Thoracic aorta (tissue), 2 donors: ENCODE results near the gene MAFB. TPM values are rescaled to one million over a fixed set of nuclear protein-coding genes. Genes with fewer than 3 reads are reported as not detected.

Source experiments
- ATAC-seq: fragments of 150-250 bp; one replicate; pipeline ENCODE4 v1.8.0; 2017; ENCODE audit warnings: low read depth; ENCODE audit not compliant: insufficient number of reproducible peaks, low FRiP score
- DNase-seq: peaks from one replicate; pipeline ENCODE4 v3.0.0-alpha.2; 2020; ENCODE audit warnings: low spot score
- H3K27ac ChIP-seq, 2 donors: fragments of 200-600 bp; sonication (generic); 1 replicate in 1 of 2; 2 replicates in 1 of 2; pipeline ENCODE4 v1.5.1; 2016; ENCODE audit warnings: mild to moderate bottlenecking in 2 of 2, moderate library complexity in 2 of 2
- H3K27me3 ChIP-seq: fragments of 200-600 bp; sonication (generic); replicated peaks from 2 replicates; pipeline ENCODE4 v1.6.0; 2016; ENCODE audit warnings: mild to moderate bottlenecking; ENCODE audit not compliant: insufficient read depth
- H3K36me3 ChIP-seq: fragments of 200-600 bp; sonication (generic); one replicate; pipeline ENCODE4 v1.5.1; 2016
- H3K4me1 ChIP-seq, 2 donors: fragments of 200-600 bp; sonication (generic); 1 replicate in 1 of 2; 2 replicates in 1 of 2; pipeline versions ENCODE4 v1.5.1 to v1.6.0; 2016; ENCODE audit warnings: low read depth in 2 of 2, mild to moderate bottlenecking in 1 of 2; ENCODE audit not compliant: control insufficient read depth in 1 of 2
- H3K4me3 ChIP-seq: fragments of 200-600 bp; sonication (generic); 2 replicates; pipeline ENCODE4 v1.5.1; 2016; ENCODE audit warnings: mild to moderate bottlenecking
- H3K9me3 ChIP-seq: fragments of 200-600 bp; sonication (generic); 2 replicates; pipeline ENCODE4 v1.5.1; 2016
- CTCF ChIP-seq: fragments of 200-600 bp; sonication (generic); IDR thresholded peaks from one replicate; pipeline ENCODE4 v1.5.1; 2019; ENCODE audit warnings: antibody characterized with exemption
- total RNA-seq, 2 donors: library from RNA; depleted of rRNA; stranded (reverse); fragments of >200 nt; gene quantifications; one replicate each; pipeline versions ENCODE4 v1.1.0 to v1.2.3, GENCODE V29; 2016

Gene MAFB
- total RNA-seq, 2 donors from 2014 or later, result 75.0 to 82.9 TPM

- Histone ChIP-seq H3K27ac (no peak overlapping the region), H3K36me3 (no peaks in the 10 kb centered on the region), H3K4me3 (no peak overlapping the region), H3K4me1 (no peaks in the 10 kb centered on the region), H3K9me3 (peaks cover 3% of the 10 kb centered on the region), H3K27me3 (no peaks in the 10 kb centered on the region)
- no peak for TF ChIP-seq CTCF
- DNase-seq, result no peak
- ATAC-seq, result no peak
These were observed 35.5 kb upstream of the MAFB start for GRCh38 chr20:40724566-40724965.

DNA sequence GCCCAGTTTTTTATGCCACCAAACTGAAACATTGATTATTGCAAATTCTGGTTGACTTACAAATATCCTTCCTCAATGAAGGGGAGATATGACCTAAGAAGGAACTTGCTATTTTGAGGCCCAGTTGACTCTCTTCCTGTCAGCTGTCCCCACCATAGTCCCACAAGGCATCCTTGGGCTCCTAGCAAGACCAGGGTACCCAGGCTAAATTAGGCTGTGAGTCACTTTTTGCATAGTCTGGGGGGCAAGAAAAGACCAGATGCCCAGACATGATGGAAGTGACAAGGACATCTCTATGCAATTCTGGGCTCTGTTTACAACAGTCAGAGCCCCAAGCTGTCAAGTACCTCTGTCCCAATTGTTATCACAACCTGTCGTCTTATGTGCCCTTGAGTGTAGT, 31.8 kb upstream of the MAFB start:
- no peak overlapping the region for H3K4me3 ChIP-seq
- DNase-seq (no peak), ATAC-seq (no peak)
- no peaks in the 10 kb centered on the region for H3K36me3 ChIP-seq
- H3K9me3 ChIP-seq, result no peaks in the 10 kb centered on the region
- no peak for TF ChIP-seq CTCF
- H3K4me1 ChIP-seq, result no peaks in the 10 kb centered on the region
- no peak overlapping the region for H3K27ac ChIP-seq
- no peaks in the 10 kb centered on the region for H3K27me3 ChIP-seq

GRCh38 chr20:40720099-40720498, 31.1 kb upstream of the MAFB start:
- no peak for TF ChIP-seq CTCF
- no peak for ATAC-seq
- Histone ChIP-seq H3K9me3 (no peaks in the 10 kb centered on the region), H3K27me3 (no peaks in the 10 kb centered on the region), H3K27ac (no peak overlapping the region), H3K4me1 (no peaks in the 10 kb centered on the region), H3K36me3 (no peaks in the 10 kb centered on the region), H3K4me3 (no peak overlapping the region)
- no peak for DNase-seq

DNA sequence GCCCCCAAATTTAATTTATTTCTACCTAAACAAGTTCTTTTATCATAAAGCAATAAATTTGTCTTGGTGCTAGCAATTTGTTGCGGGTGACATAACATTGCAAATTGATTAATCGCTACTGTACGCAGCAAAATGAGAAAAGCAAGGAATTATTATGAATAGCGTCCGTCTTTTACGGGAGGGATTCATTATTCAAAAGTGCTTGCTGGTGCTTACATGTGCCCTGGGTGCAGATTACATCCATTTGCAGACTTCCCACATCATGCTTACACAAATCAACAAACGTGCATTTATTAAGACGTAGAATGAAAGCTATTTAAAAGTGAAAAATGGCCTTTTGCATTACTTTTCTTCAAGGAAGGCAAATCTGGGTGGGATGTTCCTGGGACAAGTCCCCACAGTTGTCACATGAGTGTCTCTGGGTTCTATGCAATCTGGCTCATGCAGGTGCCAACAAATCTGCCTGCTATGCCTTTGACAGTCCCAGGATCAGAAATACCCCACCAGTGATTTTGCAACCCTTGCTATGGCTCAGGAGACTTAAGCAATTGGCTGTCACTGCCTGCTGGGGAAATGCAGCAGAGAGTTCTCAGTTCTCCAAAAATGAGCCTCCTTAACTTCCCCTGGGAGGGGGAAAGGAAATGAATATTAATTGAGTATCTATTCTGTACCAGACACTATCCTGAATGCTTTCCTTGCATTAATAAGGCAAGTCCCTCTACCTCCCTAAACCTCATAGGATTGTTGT, 30.1 kb upstream of the MAFB start:
- DNase-seq, result no peak
- no peak overlapping the region for H3K4me3 ChIP-seq
- no peak for ATAC-seq
- H3K27me3 ChIP-seq, result no peaks in the 10 kb centered on the region
- H3K36me3 ChIP-seq, result no peaks in the 10 kb centered on the region
- TF ChIP-seq CTCF, result no peak
- H3K9me3 ChIP-seq, result no peaks in the 10 kb centered on the region
- no peak overlapping the region for H3K27ac ChIP-seq
- H3K4me1 ChIP-seq, result no peaks in the 10 kb centered on the region

- TF ChIP-seq CTCF, result no peak
- Histone ChIP-seq H3K4me1 (no peaks in the 10 kb centered on the region), H3K4me3 (no peak overlapping the region), H3K9me3 (no peaks in the 10 kb centered on the region), H3K27me3 (no peaks in the 10 kb centered on the region), H3K27ac (no peak overlapping the region), H3K36me3 (no peaks in the 10 kb centered on the region)
- DNase-seq (no peak), ATAC-seq (no peak)
These were observed 29.4 kb upstream of the MAFB start for GRCh38 chr20:40718214-40718977.
